GM12864 (cell line): Measurements from ENCODE around the gene MYH9.
"Not testable (repeated sequence)": the region's sequence is repeated elsewhere in the genome, so short reads cannot be mapped to it uniquely, and the experiment has no call there.

ENCODE experiments used
- DNase-seq: peaks from one replicate; pipeline ENCODE4 v3.0.0-alpha.2; 2011; ENCODE audit warnings: low read depth
- H3K4me3 ChIP-seq: 2 replicates; pipeline ENCODE4 v1.5.1; 2011; ENCODE audit warnings: mild to moderate bottlenecking, low read depth, low read length, control low read depth
- CTCF ChIP-seq: IDR thresholded peaks from 2 replicates; pipeline ENCODE4 v1.5.1; 2011; ENCODE audit warnings: low read depth, mild to moderate bottlenecking, moderate library complexity, low read length, control low read depth, inconsistent platforms; ENCODE audit errors: missing control alignments

Gene MYH9

GRCh38 chr22:36425977-36426523, 38.3 kb upstream of the MYH9 start:
- DNase-seq: no peak

GRCh38 chr22:36424901-36425579, 37.3 kb upstream of the MYH9 start:
- no peak for DNase-seq
- no peak for TF ChIP-seq CTCF
- H3K4me3 ChIP-seq: no peak overlapping the region

More at GRCh38 chr22:36425977-36426523, 38.3 kb upstream of the MYH9 start:
- no peak overlapping the region for H3K4me3 ChIP-seq
- TF ChIP-seq CTCF: no peak

GRCh38 chr22:36424466-36424865, 36.7 kb upstream of the MYH9 start:
- DNase-seq, H3K4me3 ChIP-seq: not testable (repeated sequence)

GRCh38 chr22:36423461-36424404, 36.0 kb upstream of the MYH9 start:
- no peak overlapping the region for H3K4me3 ChIP-seq
- DNase-seq: no peak

GRCh38 chr22:36422287-36423014, 34.7 kb upstream of the MYH9 start:
- TF ChIP-seq CTCF: no peak
- no peak for DNase-seq
- H3K4me3 ChIP-seq: no peak overlapping the region

More at GRCh38 chr22:36423461-36424404, 36.0 kb upstream of the MYH9 start:
- peak; percentile 7 for TF ChIP-seq CTCF

GRCh38 chr22:36419912-36420882, 32.4 kb upstream of the MYH9 start:
- no peak for DNase-seq
- H3K4me3 ChIP-seq: no peak overlapping the region
- TF ChIP-seq CTCF: no peak
